Activated gamma-delta T cell treated with Interleukin-2 at 50 U/mL for 16 hours (primary cell): Measurements from ENCODE around the gene IL4.

Source experiments
- DNase-seq: peaks from one replicate; pipeline ENCODE4 v3.0.0-alpha.2; 2020

IL4 gene

GRCh38 chr5:132658381-132659302 lies 15.1 kb upstream of the IL4 start:
- DNase-seq: no peak

GRCh38 chr5:132659598-132660493 lies 13.9 kb upstream of the IL4 start:
- DNase-seq: no peak

- DNase-seq: no peak
Observed at GRCh38 chr5:132661231-132662003, 12.4 kb upstream of the IL4 start.

- DNase-seq: no peak
Observed at GRCh38 chr5:132662004-132662401, 11.8 kb upstream of the IL4 start.

GRCh38 chr5:132662925-132663770 lies 10.6 kb upstream of the IL4 start:
- DNase-seq: no peak

- no peak for DNase-seq
Observed at GRCh38 chr5:132663771-132664695, 9.8 kb upstream of the IL4 start.

GRCh38 chr5:132664696-132665209 lies 9.0 kb upstream of the IL4 start:
- no peak for DNase-seq

- no peak for DNase-seq
Observed at GRCh38 chr5:132665574-132666080, 8.2 kb upstream of the IL4 start.

GRCh38 chr5:132666310-132667123 lies 7.3 kb upstream of the IL4 start:
- DNase-seq: no peak

GRCh38 chr5:132667309-132667708 lies 6.5 kb upstream of the IL4 start:
- no peak for DNase-seq

- no peak for DNase-seq
Observed at GRCh38 chr5:132667761-132668705, 5.8 kb upstream of the IL4 start.

- no peak for DNase-seq
Observed at GRCh38 chr5:132668706-132669454, 4.9 kb upstream of the IL4 start.

- DNase-seq: no peak
Observed at GRCh38 chr5:132669455-132669820, 4.4 kb upstream of the IL4 start.

GRCh38 chr5:132669966-132670882 lies 3.6 kb upstream of the IL4 start:
- no peak for DNase-seq

GRCh38 chr5:132671000-132671399 lies 2.8 kb upstream of the IL4 start:
- DNase-seq: no peak

- DNase-seq: no peak
Observed at GRCh38 chr5:132673488-132673887, 301 bp upstream of the IL4 start.
